Activated CD8-positive, alpha-beta memory T cell treated with anti-CD3 and anti-CD28 coated beads, Interleukin-2, amount 10 ng/mL, durations not matched to agents 7 days and 5 days (primary cell): ENCODE data around the gene DNAJC10. TPM values are rescaled to one million over a fixed set of nuclear protein-coding genes. Genes with fewer than 3 reads are reported as not detected.
"Not testable (repeated sequence)": the region's sequence is repeated elsewhere in the genome, so short reads cannot be mapped to it uniquely, and the experiment has no call there.

Experiments
- ATAC-seq: fragments of 150-1000 bp; cut with Tn5 transposase; one replicate; pipeline ENCODE4 v1.10.0; 2021; ENCODE audit warnings: moderate library complexity
- CTCF ChIA-PET: fragments of 350-600 bp; sonication (Branson Sonifier 250); formaldehyde crosslinking; loops from one replicate; lab custom pipeline; 2021; ENCODE audit warnings: antibody characterized with exemption; lab: Charles Lee
- DNase-seq: peaks from one replicate; pipeline ENCODE4 v3.0.0-alpha.2; 2020
- H3K27ac Mint-ChIP-seq: one replicate; pipeline ENCODE4 v1.8.0; 2021; ENCODE audit warnings: mild to moderate bottlenecking, mixed read lengths
- H3K27me3 Mint-ChIP-seq: one replicate; pipeline ENCODE4 v1.8.0; 2021; ENCODE audit warnings: mixed read lengths
- H3K36me3 Mint-ChIP-seq: one replicate; pipeline ENCODE4 v1.8.0; 2021; ENCODE audit warnings: mild to moderate bottlenecking, mixed read lengths
- H3K4me1 Mint-ChIP-seq: one replicate; pipeline ENCODE4 v1.8.0; 2021; ENCODE audit warnings: mixed read lengths
- H3K4me3 Mint-ChIP-seq: one replicate; pipeline ENCODE4 v1.8.0; 2021; ENCODE audit warnings: mild to moderate bottlenecking, moderate library complexity, mixed read lengths
- H3K9me3 Mint-ChIP-seq: one replicate; pipeline ENCODE4 v1.8.0; 2022; ENCODE audit warnings: low read depth, mixed read lengths
- total RNA-seq, 2 experiments: library from RNA; stranded (reverse); gene quantifications; one replicate each; pipeline ENCODE4 v1.2.3, GENCODE V29; 2021

DNAJC10 gene
- total RNA-seq, 2 experiments from 2014 or later = 53.7 to 54.2 TPM

DNA sequence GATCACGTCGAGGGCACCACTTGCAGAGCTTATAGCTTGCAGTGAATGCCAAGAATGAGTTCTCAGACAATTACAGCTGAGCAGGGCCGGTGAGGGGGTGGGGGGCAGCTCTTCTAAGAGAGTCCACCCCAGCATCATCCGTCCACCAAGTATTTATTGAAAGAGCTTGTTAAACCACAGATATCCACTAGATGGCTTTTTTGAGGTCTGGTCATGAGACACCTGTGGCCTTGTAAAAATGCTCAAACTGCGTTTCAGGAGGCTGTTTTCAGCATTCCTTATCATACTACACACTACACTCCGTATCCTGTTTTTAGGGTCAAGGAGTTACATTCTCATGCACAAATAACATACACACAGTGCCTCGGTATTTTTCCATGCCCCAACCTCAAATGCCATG is 51.5 kb downstream of the DNAJC10 start:
- no peaks in the 10 kb centered on the region for H3K27me3 Mint-ChIP-seq
- ATAC-seq (no peak), DNase-seq (no peak)
- H3K4me1 Mint-ChIP-seq = no peaks in the 10 kb centered on the region
- H3K4me3 Mint-ChIP-seq = no peak overlapping the region
- no peaks in the 10 kb centered on the region for H3K9me3 Mint-ChIP-seq
- H3K27ac Mint-ChIP-seq = no peak overlapping the region
- CTCF ChIA-PET = interaction anchor here (0.9 to 1.9 kb wide), 9 partner anchors 8 to 272 kb away, joined by 3 to 9 read pairs (median 3); no protein-coding TSS in a partner anchor
- H3K36me3 Mint-ChIP-seq = peaks cover 49% of the 10 kb centered on the region

GRCh38 chr2:182768950-182769349 is 52.9 kb downstream of the DNAJC10 start:
- DNase-seq, H3K27me3 Mint-ChIP-seq, H3K27ac Mint-ChIP-seq, H3K9me3 Mint-ChIP-seq, CTCF ChIA-PET, H3K4me3 Mint-ChIP-seq, H3K4me1 Mint-ChIP-seq, ATAC-seq: not testable (repeated sequence)
- H3K36me3 Mint-ChIP-seq = peaks cover 56% of the 10 kb centered on the region

DNA sequence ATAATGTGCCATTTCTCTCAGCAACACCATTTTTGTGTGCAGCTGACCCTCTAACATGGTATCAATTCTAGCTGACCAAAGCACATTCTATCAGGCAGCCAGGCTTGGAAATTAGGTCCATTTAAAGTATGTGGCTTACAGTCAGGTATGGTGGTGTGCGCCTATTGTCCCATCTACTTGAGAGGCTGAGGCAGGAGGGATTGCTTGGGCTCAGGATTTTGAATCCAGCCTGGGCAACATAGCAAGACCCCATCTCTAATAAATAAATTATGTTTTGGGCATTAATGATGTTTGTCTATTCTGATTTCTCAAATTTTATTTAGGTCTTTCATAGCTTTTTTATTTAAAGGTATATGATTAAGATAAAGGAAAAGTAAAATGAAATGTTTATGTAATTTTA is 63.3 kb downstream of the DNAJC10 start:
- peaks cover 31% of the 10 kb centered on the region for H3K36me3 Mint-ChIP-seq
- H3K9me3 Mint-ChIP-seq = no peaks in the 10 kb centered on the region
- H3K4me3 Mint-ChIP-seq = no peak overlapping the region
- no peak overlapping the region for H3K27ac Mint-ChIP-seq
- CTCF ChIA-PET = no interaction called here
- ATAC-seq (no peak), DNase-seq (no peak)
- no peaks in the 10 kb centered on the region for H3K4me1 Mint-ChIP-seq
- no peaks in the 10 kb centered on the region for H3K27me3 Mint-ChIP-seq

DNA sequence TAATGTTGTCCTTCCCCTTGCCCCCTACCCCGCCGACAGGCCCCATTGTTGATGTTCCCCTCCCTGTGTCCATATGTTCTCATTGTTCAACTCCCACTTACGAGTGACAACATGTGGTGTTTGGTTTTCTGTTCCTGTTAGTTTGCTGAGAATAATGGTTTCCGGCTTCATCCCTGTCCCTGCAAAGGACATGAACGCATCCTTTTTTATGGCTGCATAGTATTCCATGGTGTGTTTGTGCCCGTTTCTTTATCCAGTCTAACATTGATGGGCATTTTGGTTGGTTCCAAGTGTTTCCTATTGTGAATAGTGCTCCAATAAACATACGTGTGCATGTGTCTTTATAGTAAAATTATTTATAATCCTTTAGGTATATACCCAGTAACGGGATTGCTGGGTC is 65.0 kb downstream of the DNAJC10 start:
- H3K4me3 Mint-ChIP-seq, H3K27ac Mint-ChIP-seq, H3K4me1 Mint-ChIP-seq, ATAC-seq, DNase-seq, H3K27me3 Mint-ChIP-seq, H3K9me3 Mint-ChIP-seq: not testable (repeated sequence)
- CTCF ChIA-PET = interaction anchor here (1.0 kb wide), 1 partner anchor 13 kb away, joined by 4 read pairs; no protein-coding TSS in a partner anchor
- H3K36me3 Mint-ChIP-seq = peaks cover 20% of the 10 kb centered on the region

- peaks cover 18% of the 10 kb centered on the region for H3K36me3 Mint-ChIP-seq
- ATAC-seq, H3K4me1 Mint-ChIP-seq, H3K27ac Mint-ChIP-seq, H3K27me3 Mint-ChIP-seq, H3K4me3 Mint-ChIP-seq, CTCF ChIA-PET, H3K9me3 Mint-ChIP-seq, DNase-seq: not testable (repeated sequence)
Observed at GRCh38 chr2:182782686-182783085, 66.6 kb downstream of the DNAJC10 start.

- CTCF ChIA-PET = interaction anchor here (1.2 to 2.9 kb wide), 5 partner anchors 21 to 253 kb away, joined by 3 to 19 read pairs (median 5); no protein-coding TSS in a partner anchor
- Mint-ChIP-seq H3K4me1 (no peaks in the 10 kb centered on the region), H3K36me3 (peaks cover 16% of the 10 kb centered on the region), H3K27ac (no peak overlapping the region), H3K27me3 (no peaks in the 10 kb centered on the region), H3K4me3 (no peak overlapping the region), H3K9me3 (no peaks in the 10 kb centered on the region)
- no peak for DNase-seq
- no peak for ATAC-seq
Observed at GRCh38 chr2:182784058-182784706, 68.1 kb downstream of the DNAJC10 start.

- Mint-ChIP-seq H3K36me3 (peaks cover 16% of the 10 kb centered on the region), H3K4me3 (no peak overlapping the region), H3K4me1 (no peaks in the 10 kb centered on the region), H3K27ac (no peak overlapping the region), H3K27me3 (no peaks in the 10 kb centered on the region), H3K9me3 (no peaks in the 10 kb centered on the region)
- DNase-seq = no peak
- no peak for ATAC-seq
- CTCF ChIA-PET = interaction anchor here (1.0 to 2.9 kb wide), 6 partner anchors 21 to 253 kb away, joined by 3 to 19 read pairs (median 4); no protein-coding TSS in a partner anchor
Observed at GRCh38 chr2:182784777-182785176, 68.7 kb downstream of the DNAJC10 start.

- DNase-seq (no peak), ATAC-seq (no peak)
- CTCF ChIA-PET = interaction anchor here (0.5 kb wide), 1 partner anchor 83 kb away, joined by 3 read pairs; no protein-coding TSS in a partner anchor
- peaks cover 15% of the 10 kb centered on the region for H3K27me3 Mint-ChIP-seq
- no peak overlapping the region for H3K4me3 Mint-ChIP-seq
- no peaks in the 10 kb centered on the region for H3K36me3 Mint-ChIP-seq
- no peak overlapping the region for H3K27ac Mint-ChIP-seq
- no peaks in the 10 kb centered on the region for H3K9me3 Mint-ChIP-seq
- H3K4me1 Mint-ChIP-seq = no peaks in the 10 kb centered on the region
Observed at GRCh38 chr2:182792441-182792840, 76.4 kb downstream of the DNAJC10 start.

GRCh38 chr2:182798736-182799135 is 82.7 kb downstream of the DNAJC10 start:
- ATAC-seq = no peak
- CTCF ChIA-PET = no interaction called here
- Mint-ChIP-seq H3K4me1 (no peaks in the 10 kb centered on the region), H3K36me3 (no peaks in the 10 kb centered on the region), H3K9me3 (no peaks in the 10 kb centered on the region), H3K27me3 (peaks cover 44% of the 10 kb centered on the region), H3K4me3 (no peak overlapping the region), H3K27ac (no peak overlapping the region)
- DNase-seq = no peak

DNA sequence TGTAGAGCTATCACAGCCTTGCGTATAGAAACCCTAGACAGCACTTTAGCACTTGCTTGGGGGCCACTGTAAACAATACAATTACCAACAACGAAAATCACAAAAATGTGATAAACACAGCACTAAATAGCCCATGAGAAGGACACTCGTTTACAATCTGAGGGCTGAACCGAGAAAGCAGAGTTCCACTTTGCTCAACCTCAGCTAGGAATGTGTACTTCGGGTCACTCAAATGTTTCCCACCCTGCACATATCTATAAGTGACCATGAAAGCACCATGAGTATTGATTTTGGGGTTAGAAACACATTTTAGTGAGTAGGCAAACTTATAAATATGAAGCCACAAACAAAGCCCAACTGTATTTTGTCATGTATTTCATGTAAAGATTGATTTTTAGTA is 88.1 kb downstream of the DNAJC10 start:
- ATAC-seq = no peak
- Mint-ChIP-seq H3K27ac (no peak overlapping the region), H3K36me3 (no peaks in the 10 kb centered on the region), H3K4me3 (no peak overlapping the region), H3K27me3 (peaks cover 33% of the 10 kb centered on the region), H3K9me3 (no peaks in the 10 kb centered on the region), H3K4me1 (no peaks in the 10 kb centered on the region)
- DNase-seq = no peak
- CTCF ChIA-PET = no interaction called here

- Mint-ChIP-seq H3K4me1 (no peaks in the 10 kb centered on the region), H3K36me3 (no peaks in the 10 kb centered on the region), H3K4me3 (no peak overlapping the region), H3K9me3 (no peaks in the 10 kb centered on the region), H3K27me3 (peaks cover 33% of the 10 kb centered on the region), H3K27ac (no peak overlapping the region)
- CTCF ChIA-PET = interaction anchor here (1.5 kb wide), 1 partner anchor 172 kb away, joined by 3 read pairs; no protein-coding TSS in a partner anchor
- ATAC-seq = no peak
- no peak for DNase-seq
Observed at GRCh38 chr2:182807319-182807718, 91.3 kb downstream of the DNAJC10 start.

DNA sequence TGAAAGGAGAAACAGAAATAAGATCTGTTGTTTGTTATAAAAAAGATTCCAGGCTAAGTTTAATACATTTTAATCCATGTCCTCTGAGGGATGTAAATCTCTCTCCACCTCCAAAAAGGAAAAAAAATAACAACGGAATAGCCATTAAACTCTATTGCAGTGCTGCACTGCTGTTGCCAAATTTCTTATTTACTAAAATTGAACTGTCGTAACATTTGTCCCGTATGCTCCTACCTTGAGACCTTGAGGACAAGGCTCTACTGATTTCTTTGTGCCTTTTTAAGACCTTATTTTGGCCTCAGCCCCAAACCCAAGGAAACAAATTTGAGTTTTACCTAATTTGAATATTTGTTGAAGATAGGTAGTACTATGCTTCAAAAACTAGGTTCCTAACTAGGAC is 94.0 kb downstream of the DNAJC10 start:
- no peaks in the 10 kb centered on the region for H3K4me1 Mint-ChIP-seq
- no peak for DNase-seq
- no peak for ATAC-seq
- peaks cover 22% of the 10 kb centered on the region for H3K27me3 Mint-ChIP-seq
- no peak overlapping the region for H3K4me3 Mint-ChIP-seq
- H3K9me3 Mint-ChIP-seq = no peaks in the 10 kb centered on the region
- no peaks in the 10 kb centered on the region for H3K36me3 Mint-ChIP-seq
- CTCF ChIA-PET = interaction anchor here (0.7 kb wide), 1 partner anchor 205 kb away, joined by 4 read pairs; no protein-coding TSS in a partner anchor
- no peak overlapping the region for H3K27ac Mint-ChIP-seq

DNA sequence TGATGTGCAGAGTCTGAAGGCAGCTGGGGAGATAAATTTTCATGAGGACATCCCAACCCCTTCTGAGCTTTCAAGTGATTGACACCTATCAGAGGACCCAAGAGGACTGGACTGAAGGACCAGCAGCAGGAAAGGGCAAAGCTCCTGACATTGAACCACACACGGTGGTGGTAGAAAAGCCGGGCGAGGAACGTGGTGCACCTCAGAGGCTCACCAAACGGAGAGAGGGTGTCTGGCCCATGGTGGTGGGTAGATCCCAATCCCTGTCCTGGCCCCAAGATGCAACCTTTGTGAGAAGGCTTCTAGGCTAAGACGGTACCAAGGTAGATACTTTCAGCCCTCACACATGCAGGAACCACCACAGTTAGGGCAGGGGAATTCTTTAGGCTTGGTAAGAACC is 98.3 kb downstream of the DNAJC10 start:
- no peaks in the 10 kb centered on the region for H3K4me1 Mint-ChIP-seq
- peaks cover 28% of the 10 kb centered on the region for H3K27me3 Mint-ChIP-seq
- no peak for ATAC-seq
- no peak overlapping the region for H3K27ac Mint-ChIP-seq
- CTCF ChIA-PET = no interaction called here
- no peak for DNase-seq
- no peaks in the 10 kb centered on the region for H3K9me3 Mint-ChIP-seq
- no peaks in the 10 kb centered on the region for H3K36me3 Mint-ChIP-seq
- H3K4me3 Mint-ChIP-seq = no peak overlapping the region

DNA sequence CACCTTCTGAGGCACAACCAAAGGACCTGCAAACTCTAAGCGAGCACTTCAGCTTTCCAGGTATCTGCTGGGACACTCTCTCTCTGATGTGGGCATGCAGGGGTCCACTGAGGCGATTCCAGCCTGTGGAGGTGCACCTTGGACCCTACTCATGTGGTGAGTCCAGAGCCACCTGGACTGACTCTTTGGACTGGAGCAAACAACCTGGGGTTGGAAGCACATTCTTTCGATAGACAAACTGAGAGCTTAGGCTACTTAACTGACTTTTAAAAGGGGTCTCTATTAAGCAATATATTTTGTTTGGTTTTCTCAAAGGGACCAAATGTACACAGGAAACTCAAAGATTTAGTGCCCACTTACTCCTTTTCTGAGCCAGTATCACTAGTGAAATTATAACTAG is 98.7 kb downstream of the DNAJC10 start:
- CTCF ChIA-PET = no interaction called here
- no peak for DNase-seq
- Mint-ChIP-seq H3K27ac (no peak overlapping the region), H3K4me1 (no peaks in the 10 kb centered on the region), H3K27me3 (peaks cover 28% of the 10 kb centered on the region), H3K4me3 (no peak overlapping the region), H3K36me3 (no peaks in the 10 kb centered on the region), H3K9me3 (no peaks in the 10 kb centered on the region)
- ATAC-seq = no peak
